Transverse colon (tissue), 4 donors: ENCODE results near the gene MOCS1. TPM values are rescaled to one million over a fixed set of nuclear protein-coding genes. Genes with fewer than 3 reads are reported as not detected.

Experiments
- DNase-seq: peaks from one replicate; pipeline ENCODE4 v3.0.0-alpha.2; 2019
- H3K27ac ChIP-seq, 4 donors: fragments of 200-600 bp; sonication (generic); 2 replicates each; pipeline ENCODE4 v1.5.1; 2016 to 2018; ENCODE audit warnings: inconsistent platforms in 4 of 4
- H3K27me3 ChIP-seq: fragments of 200-600 bp; sonication (generic); 2 replicates; pipeline ENCODE4 v1.5.1; 2017; ENCODE audit warnings: inconsistent platforms
- H3K36me3 ChIP-seq, 4 donors: fragments of 200-600 bp; sonication (generic); 2 replicates each; pipeline ENCODE4 v1.5.1; 2017 to 2019; ENCODE audit warnings: inconsistent platforms in 4 of 4
- H3K4me1 ChIP-seq, 4 donors: fragments of 200-600 bp; sonication (generic); 2 replicates each; pipeline ENCODE4 v1.5.1; 2017 to 2020; ENCODE audit warnings: inconsistent platforms in 4 of 4
- H3K4me3 ChIP-seq, 4 donors: fragments of 200-600 bp; sonication (generic); 1 replicate in 1 of 4; 2 replicates in 3 of 4; pipeline versions ENCODE4 v1.5.1 to v1.6.1; 2017 to 2019; ENCODE audit warnings: inconsistent platforms in 4 of 4
- H3K9me3 ChIP-seq, 2 donors: fragments of 200-600 bp; sonication (generic); 2 replicates each; pipeline ENCODE4 v1.5.1; 2017 to 2019; ENCODE audit warnings: inconsistent platforms in 2 of 2
- EP300 ChIP-seq: sonication (generic); formaldehyde crosslinking; IDR thresholded peaks from one replicate; pipeline ENCODE4 v1.6.1; 2017; ENCODE audit warnings: antibody characterized with exemption, low read depth
- POLR2A ChIP-seq: fragments of 450-650 bp; IDR thresholded peaks from one replicate; pipeline ENCODE4 v1.6.1; 2016; ENCODE audit warnings: antibody characterized with exemption, mild to moderate bottlenecking, moderate library complexity
- POLR2AphosphoS5 ChIP-seq, 3 donors: sonication (generic); formaldehyde crosslinking; IDR thresholded peaks; one replicate each; pipeline ENCODE4 v1.6.1; 2016; ENCODE audit warnings: antibody characterized with exemption in 3 of 3
- WGBS, 2 donors: methylation state at CpG; one replicate each; pipeline ENCODE4 v1.1.5; 2018; ENCODE audit warnings: low coverage in 1 of 2; 5-methylcytosine and 5-hydroxymethylcytosine counted together
- in situ Hi-C, 4 donors: fragments of 200-750 bp; cut with MboI; loops; one replicate each; pipeline versions ENCODE4 v1.15.0 to v1.15.1; 2017; ENCODE audit warnings: low sequenced_read_pairs in 3 of 4, low pct_ligation_motif_present in 1 of 4, low pct_unique_long_range_greater_than_20kb in 1 of 4
- intact Hi-C: fragments of 100-400 bp; cut with DNase I; formaldehyde crosslinking; loops from one replicate; pipeline ENCODE4 v1.15.1; 2023; ENCODE audit warnings: low total_unique reads
- total RNA-seq, 4 donors: library from RNA; depleted of rRNA; stranded (reverse); fragments of >200 nt; gene quantifications; one replicate each; pipeline ENCODE4 v1.1.0, GENCODE V29; 2016
- TF ChIP-seq, protein P1 (sequence below), 5 experiments: fragments of 200-600 bp in 3 of 5; fragments of 450-650 bp in 2 of 5; sonication (generic) in 3 of 5; IDR thresholded peaks; 1 replicate in 2 of 5; 2 replicates in 3 of 5; pipeline ENCODE4 v1.5.1; 2016 to 2017; ENCODE audit warnings: antibody characterized with exemption in 5 of 5, inconsistent platforms in 3 of 5, mild to moderate bottlenecking in 2 of 5, moderate library complexity in 1 of 5

Gene MOCS1
- total RNA-seq, result 10 to 100 TPM; 20.6 to 58.3 (median 42.3) TPM

GRCh38 chr6:39934131-39934757 is at the start of gene MOCS1:
TSS of gene MOCS1 (minus strand) at chr6:39934462. CDS start at chr6:39934417, 45 bp downstream.
- intact Hi-C loops (no loop called here), in situ Hi-C loops (no loop called here)
- H3K4me3 ChIP-seq, result peak within 1 kb of the TSS; percentile 68 to 87 (median 74)
- H3K27me3 ChIP-seq, result no peaks in the 10 kb centered on the region
- H3K9me3 ChIP-seq, result no peaks in the 10 kb centered on the region
- TF ChIP-seq EP300, result no peak
- TF ChIP-seq, protein P1, sequence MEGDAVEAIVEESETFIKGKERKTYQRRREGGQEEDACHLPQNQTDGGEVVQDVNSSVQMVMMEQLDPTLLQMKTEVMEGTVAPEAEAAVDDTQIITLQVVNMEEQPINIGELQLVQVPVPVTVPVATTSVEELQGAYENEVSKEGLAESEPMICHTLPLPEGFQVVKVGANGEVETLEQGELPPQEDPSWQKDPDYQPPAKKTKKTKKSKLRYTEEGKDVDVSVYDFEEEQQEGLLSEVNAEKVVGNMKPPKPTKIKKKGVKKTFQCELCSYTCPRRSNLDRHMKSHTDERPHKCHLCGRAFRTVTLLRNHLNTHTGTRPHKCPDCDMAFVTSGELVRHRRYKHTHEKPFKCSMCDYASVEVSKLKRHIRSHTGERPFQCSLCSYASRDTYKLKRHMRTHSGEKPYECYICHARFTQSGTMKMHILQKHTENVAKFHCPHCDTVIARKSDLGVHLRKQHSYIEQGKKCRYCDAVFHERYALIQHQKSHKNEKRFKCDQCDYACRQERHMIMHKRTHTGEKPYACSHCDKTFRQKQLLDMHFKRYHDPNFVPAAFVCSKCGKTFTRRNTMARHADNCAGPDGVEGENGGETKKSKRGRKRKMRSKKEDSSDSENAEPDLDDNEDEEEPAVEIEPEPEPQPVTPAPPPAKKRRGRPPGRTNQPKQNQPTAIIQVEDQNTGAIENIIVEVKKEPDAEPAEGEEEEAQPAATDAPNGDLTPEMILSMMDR (IDR thresholded peaks at IDR 0.05), result no peak
- peak; percentile 69 for TF ChIP-seq POLR2A
- peak; percentile 73 to 91 (median 80) for TF ChIP-seq POLR2AphosphoS5 (IDR thresholded peaks at IDR 0.05)
- H3K4me1 ChIP-seq, result peaks cover 2 to 36% (median 23%) of the 10 kb centered on the region in 4 donors
- DNase-seq, result peak; percentile 86
- H3K27ac ChIP-seq, result peak within 1 kb of the TSS; percentile 74 to 89 (median 82)
- WGBS, 2 donors, result 9 to 17% methylated on average over 1 to 23 of the region's 46 CpGs
- no peaks in the 10 kb centered on the region for H3K36me3 ChIP-seq

DNA sequence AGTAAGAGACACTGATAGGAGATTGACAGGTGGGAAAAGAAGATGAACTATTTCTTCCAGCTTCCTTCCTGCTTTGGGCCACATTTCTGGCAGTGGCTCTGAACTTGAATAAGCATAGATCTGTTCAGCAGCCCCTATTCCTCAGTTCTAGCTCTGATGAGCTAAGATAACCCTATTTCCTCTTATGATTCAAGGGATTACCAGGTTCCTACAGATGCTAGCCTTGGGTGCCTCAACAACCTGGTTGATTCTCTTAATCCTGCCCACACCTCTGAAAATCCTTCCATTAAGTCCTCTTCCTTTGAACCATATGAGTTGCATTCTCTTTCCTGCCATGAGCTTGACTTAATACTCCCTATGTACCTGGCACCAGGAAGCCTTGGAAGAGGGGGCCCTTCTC is 49.8 kb upstream of the MOCS1 start:
- H3K36me3 ChIP-seq, result no peaks in the 10 kb centered on the region
- TF ChIP-seq EP300, result no peak
- no peak for TF ChIP-seq POLR2A
- TF ChIP-seq, protein P1 (IDR thresholded peaks at IDR 0.05), result no peak
- TF ChIP-seq POLR2AphosphoS5 (IDR thresholded peaks at IDR 0.05), result no peak
- in situ Hi-C loops (loop anchor here in 3 of 4 donors (10.0 to 25.0 kb wide), 2 partner anchors 331 to 1053 kb away; partner anchors contain the start of genes TSPO2 (in 1 of the 3) and UNC5CL (in 1 of the 3)), intact Hi-C loops (loop anchor here (5.0 kb wide), 1 partner anchor 323 kb away; no protein-coding TSS in a partner anchor)
- no peaks in the 10 kb centered on the region for H3K27me3 ChIP-seq
- no peak for DNase-seq
- H3K27ac ChIP-seq, result no peak overlapping the region
- H3K4me1 ChIP-seq, result peaks cover 0 to 25% (median under 1%) of the 10 kb centered on the region in 4 donors
- H3K9me3 ChIP-seq, result no peaks in the 10 kb centered on the region
- H3K4me3 ChIP-seq, result no peak overlapping the region

DNA sequence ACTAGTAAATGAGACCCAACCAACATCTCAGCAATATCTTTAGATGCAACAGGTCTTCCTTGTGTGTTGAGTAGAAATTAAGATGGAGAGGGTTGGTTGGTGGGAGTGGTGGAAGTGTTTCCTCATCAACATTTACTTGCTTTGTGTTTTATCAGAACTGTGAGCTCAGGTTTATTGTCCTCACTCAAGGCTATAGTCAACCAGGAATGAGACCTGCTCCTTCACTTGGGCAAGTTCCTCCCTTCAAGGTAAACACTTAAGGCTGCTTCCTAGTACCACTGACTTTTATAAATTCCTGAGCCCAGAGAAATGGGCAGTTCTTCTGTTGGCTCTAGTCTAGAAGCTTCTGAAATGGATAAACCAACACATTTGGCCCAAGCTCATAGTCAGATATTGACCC is 48.9 kb upstream of the MOCS1 start:
- DNase-seq, result no peak
- TF ChIP-seq POLR2AphosphoS5 (IDR thresholded peaks at IDR 0.05) (no peak), EP300 (no peak), POLR2A (no peak)
- TF ChIP-seq, protein P1 (IDR thresholded peaks at IDR 0.05), result no peak
- in situ Hi-C loops (loop anchor here in 3 of 4 donors (10.0 to 25.0 kb wide), 2 partner anchors 332 to 1054 kb away; partner anchors contain the start of genes TSPO2 (in 1 of the 3) and UNC5CL (in 1 of the 3)), intact Hi-C loops (loop anchor here (5.0 kb wide), 1 partner anchor 324 kb away; no protein-coding TSS in a partner anchor)
- H3K9me3 ChIP-seq, result no peaks in the 10 kb centered on the region
- H3K4me1 ChIP-seq, result peaks cover 0 to 34% (median 4%) of the 10 kb centered on the region in 4 donors
- no peaks in the 10 kb centered on the region for H3K27me3 ChIP-seq
- H3K36me3 ChIP-seq, result no peaks in the 10 kb centered on the region
- H3K27ac ChIP-seq, result no peak overlapping the region
- no peak overlapping the region for H3K4me3 ChIP-seq

DNA sequence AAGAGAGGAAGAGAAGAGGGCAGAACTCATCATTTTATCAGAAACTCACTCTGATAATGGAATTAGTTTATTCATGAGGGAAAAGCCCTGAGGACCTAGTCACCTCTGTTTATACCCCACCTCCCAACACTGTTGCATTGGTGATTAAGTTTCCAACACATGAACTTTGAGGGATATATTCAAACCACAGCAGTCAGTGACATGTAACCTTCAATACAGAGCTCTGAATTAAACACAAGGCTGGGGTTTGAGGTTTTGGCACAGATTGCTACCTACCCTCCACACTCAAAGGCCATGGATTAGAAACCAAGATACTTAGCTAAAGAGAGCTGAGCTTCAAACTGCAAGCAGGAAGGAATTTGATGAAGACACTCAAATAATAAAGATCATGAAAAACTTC is 48.5 kb upstream of the MOCS1 start:
- in situ Hi-C loops, result loop anchor here in 3 of 4 donors (10.0 to 25.0 kb wide), 2 partner anchors 332 to 1055 kb away; partner anchors contain the start of genes TSPO2 (in 1 of the 3) and UNC5CL (in 1 of the 3)
- DNase-seq, result no peak
- H3K9me3 ChIP-seq, result no peaks in the 10 kb centered on the region
- H3K4me3 ChIP-seq, result no peak overlapping the region
- H3K4me1 ChIP-seq, result peaks cover 0 to 38% (median 4%) of the 10 kb centered on the region in 4 donors
- H3K27me3 ChIP-seq, result no peaks in the 10 kb centered on the region
- H3K36me3 ChIP-seq, result no peaks in the 10 kb centered on the region
- H3K27ac ChIP-seq, result no peak overlapping the region
- TF ChIP-seq POLR2AphosphoS5 (IDR thresholded peaks at IDR 0.05) (no peak), EP300 (no peak), POLR2A (no peak)
- TF ChIP-seq, protein P1 (IDR thresholded peaks at IDR 0.05), result no peak
- intact Hi-C loops, result loop anchor here (5.0 kb wide), 1 partner anchor 325 kb away; no protein-coding TSS in a partner anchor
